Cortex of kidney (tissue), 1 donor: ENCODE measurements around the gene PLCL1.

Experiments
- DNase-seq: peaks from one replicate; lab custom pipeline; 2025; lab: John Stamatoyannopoulos, UW

Gene PLCL1

DNA sequence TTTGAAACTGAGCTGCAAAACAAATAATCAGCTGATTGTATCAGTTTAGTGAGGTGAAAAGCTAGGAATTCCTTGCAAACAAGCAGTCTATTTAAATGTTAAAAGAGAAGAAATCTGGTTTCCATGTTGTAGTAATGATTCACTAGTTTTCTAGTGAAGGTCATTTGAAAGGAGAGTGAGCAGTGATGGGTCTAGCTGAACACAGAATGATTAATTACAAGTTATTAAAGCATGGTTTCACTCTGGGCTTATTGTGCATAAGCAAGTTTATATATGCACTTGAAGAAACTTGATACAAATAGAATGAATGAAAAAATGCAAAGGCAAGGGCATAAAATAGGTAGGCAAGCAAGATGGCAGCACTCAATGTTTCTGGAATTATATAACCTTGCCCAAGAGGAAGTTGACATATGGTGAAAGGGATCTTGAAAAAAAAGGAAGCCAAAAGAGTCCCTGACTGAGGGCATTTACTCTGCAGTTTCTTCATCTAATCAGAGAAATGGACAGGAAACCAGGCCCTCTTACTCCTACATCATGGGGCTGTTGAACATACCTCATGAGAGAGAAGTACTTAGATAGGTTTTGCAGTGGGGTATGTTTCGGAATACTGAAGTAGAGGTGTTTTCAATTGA is 53.2 kb downstream of the PLCL1 start:
- DNase-seq = no peak

DNA sequence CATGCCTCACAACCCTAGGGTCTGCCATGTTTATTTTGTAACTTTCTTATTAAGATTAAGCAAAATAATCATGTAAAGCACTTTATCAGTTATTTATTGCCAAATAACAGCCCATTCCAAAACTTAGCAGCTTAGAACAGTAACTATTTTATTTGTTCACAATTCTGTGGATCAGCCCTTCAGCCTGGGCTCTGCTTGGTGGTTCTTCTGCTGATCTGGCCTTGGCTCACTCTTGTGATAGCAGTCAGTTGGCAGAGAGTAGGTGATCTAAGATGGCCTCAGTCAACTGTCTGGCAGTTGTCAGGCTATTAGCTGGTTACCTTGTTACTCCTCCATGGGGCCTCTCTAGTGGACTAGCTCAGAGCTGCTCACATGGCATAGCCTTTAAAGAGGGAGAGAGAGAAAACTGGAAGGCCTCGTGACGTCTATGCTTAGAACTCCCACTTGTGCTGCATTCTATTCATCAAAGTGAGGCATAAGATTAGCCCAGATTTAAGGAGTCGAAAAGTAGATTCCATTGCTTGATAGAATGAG is 54.3 kb downstream of the PLCL1 start:
- no peak for DNase-seq

DNA sequence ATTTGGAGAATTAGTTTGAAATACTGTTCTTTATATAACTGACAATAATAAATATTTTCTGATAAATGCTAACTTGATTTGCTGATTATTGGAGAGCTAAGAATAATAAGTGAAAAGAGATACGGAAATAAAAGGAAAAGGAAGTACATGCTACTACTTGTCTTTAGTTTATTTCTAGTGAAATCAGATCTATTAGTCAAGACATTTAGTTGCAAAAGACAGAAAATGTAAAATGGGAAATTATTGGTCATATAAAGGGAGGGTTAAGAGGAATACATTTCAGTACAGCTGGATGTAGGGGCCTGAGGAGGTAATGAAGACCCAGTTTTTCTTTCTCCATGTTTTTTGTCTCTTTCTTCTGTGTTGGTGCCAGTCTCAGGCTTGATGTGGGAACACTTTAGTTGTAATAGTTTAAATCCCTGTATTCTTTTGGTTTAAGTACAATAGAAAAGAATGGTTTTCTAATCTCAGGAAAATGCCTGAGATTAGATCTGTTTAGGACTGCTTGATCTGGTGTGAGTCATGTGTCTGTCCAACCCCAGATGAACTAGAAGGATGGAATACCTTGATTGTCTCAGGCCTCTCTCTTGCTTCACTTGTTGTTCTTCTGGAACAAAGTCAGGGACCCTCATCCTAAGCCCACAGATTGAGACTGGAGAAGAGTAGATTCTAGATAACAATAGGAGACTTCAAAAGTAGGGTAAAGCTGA is 58.0 kb downstream of the PLCL1 start:
- no peak for DNase-seq

DNA sequence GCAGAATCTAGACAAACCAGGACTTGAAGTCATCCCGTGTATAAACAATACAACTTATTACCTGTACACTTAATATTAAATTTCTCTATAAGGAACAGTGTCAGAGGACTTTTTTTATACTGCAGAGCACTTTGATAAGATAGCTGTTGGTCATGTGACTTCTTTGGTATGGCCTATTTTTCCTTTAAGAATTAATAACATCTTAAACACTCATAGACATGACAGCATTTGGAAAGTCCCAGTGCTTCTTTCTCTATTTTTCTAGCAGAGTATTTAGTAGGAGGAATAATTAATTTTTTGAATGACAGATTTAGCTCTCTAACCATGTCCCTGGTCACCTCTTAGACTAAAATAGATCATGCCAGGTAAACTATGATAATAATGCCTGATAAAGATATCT is 59.4 kb downstream of the PLCL1 start:
- DNase-seq = no peak

DNA sequence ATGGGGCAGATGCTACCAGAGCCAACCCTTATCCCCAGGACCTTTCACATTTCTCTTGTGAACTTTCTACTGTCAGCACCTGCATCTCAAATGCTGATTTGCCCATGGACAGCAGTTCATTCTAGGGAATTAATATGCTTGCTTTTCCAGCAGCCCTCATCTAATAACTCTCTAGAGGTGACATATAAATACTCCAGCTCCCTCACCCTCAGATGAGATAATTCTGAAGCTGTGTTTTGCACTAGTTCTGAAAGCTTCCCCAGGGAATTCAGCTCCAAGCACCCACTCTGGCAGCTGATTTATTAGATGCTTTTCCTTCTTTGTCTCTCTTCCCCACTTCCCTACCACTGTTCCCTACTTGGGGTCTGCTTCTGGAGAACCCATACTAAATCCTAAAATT is 62.1 kb downstream of the PLCL1 start:
- DNase-seq = no peak

DNA sequence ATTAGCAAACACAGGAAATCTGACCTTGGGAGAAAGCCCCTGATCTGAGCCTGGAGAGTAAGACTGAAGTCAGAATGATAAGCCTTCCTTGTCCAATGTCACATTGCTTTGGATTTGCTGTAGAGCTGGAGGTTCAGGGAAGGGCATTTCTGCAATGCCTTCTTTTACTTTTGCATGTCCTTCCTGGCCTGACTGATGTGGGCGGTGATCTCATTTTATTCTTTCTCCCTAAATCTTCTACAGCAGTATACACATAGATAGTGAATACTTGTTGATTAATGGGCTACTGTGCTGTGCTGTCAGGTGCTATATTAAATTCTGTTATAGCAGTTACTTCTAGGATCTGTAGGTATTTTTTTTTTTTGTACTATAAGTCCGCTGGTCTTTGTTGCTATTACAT is 62.6 kb downstream of the PLCL1 start:
- DNase-seq = no peak

DNA sequence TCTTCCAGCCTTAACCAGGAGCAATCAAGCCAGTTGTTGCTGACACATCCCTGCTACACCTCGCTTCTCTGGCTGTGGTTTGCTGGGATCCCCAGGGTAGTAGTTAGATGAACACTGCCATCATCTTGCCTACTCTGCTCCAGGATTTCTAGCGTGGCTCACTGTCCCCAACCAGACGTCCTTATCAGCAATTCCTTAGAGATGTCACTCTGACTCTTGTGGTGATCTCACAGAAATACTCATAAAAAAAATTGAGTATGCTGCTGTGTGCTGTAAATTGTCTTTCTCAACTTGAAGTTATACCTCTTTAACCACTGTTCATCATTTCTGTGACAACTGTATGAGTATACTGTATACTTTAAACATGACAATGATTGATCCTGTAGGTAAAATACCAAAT is 63.2 kb downstream of the PLCL1 start:
- DNase-seq = no peak

DNA sequence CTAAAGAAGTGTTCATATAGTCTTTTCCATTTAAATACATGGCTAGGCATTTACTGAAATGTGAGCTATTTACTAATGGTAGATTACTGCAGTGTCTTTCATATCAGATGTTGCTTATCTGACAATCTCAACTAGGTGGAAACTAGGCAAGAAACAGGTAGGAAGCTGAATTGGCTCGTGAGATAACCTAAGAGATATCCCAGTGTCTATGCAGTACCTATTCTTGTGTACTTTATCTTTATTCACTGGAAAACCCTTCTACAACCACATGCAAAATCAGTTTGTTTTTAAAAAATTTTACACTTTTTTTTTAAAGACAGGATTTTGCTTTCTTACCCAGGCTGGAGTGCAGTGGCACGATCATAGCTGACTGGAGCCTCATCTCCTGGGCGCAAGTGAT is 63.8 kb downstream of the PLCL1 start:
- no peak for DNase-seq

DNA sequence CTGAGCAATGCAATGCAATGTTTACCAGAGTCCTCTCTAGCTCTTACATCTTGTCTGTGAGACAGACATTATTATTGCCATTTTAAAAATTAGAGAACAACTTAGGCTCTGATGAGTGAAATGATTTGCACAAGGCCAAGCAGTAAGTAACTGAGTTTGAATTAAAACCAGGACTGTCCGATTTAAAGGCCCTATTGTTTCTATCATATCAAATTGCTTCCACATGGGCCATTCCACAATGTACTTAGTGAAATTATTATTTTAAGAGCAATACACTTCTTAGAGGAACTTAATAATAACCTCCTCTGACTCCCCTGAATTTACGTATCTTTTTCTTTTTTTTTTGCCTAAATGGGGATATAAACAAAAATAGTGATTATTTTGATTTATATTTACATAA is 64.6 kb downstream of the PLCL1 start:
- DNase-seq = no peak

DNA sequence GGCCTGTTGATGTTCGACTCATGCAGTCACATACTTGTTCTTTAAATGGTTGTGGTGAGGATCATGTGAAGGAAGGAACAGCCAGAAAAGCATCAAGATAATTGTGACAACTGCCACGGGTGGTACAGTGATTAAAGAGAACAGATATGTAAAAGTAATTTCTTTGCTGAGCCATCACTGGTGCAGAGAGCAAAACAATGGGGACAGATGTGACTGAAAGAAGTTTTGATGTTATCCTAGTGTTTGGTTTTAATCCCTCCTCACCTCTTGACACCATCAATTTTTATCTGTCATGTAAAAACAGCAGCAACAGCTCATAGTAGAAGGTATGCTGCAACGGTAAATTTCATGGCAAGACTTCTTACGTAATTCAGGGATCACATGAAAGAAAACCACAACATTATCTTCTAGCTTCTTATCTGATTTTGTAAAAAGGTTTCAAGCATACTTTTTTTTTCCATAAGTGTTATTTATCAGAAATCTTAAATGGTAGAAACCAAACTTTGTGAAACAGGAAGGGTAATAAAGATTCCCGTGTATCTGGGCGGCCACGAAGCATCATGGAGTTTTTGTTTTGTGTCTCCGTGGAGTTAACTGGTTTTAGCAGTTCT is 65.2 kb downstream of the PLCL1 start:
- DNase-seq = no peak

DNA sequence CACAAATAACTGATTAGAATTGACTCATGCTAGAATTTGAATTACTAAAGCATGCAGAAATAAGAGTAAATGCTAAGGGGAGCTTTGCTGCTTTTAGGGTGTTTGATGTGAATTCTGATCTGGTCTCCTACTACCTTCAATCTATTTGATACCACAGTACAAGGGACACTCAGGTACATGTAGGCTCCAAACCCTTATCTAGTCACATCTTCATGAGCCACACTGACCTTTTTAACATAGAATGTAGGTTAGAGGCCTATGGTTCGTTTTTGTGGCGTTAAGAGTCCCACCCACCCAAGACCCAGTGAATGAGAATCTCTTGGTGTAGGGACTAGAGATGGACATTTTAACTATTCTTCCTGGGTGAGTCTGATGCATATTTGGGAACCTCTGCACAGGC is 65.7 kb downstream of the PLCL1 start:
- DNase-seq = no peak

DNA sequence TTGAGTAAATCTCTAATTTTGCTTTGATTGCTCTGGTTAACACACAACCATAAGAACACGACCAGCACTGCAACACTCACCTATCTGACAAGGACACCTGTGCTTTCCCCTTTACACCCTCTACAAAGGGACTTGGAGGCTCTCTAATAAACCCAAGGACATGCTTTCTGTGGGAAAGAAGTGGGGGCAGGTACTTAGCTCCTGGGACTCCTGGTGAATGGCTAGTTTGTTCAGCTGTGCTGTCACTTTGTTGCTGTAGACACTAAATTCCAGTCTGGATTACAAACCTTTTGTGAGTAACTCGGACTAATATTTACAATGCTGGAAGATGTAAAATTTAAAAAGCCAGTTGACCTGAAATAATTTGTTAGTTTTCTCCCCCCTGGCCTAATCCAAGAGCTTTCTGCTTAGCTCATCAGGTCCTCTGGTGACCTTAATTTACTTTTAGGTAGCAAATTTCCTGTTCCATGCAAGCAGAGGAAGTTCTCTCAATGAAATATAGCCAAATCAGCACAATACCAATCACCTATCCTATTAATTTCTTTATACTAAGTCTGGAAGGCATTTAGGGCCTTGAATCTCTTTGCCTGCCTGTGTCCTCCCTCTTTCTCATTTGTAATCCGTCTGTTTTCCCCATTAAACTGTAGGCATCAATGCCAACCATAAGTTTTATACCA is 67.5 kb downstream of the PLCL1 start:
- DNase-seq = no peak

DNA sequence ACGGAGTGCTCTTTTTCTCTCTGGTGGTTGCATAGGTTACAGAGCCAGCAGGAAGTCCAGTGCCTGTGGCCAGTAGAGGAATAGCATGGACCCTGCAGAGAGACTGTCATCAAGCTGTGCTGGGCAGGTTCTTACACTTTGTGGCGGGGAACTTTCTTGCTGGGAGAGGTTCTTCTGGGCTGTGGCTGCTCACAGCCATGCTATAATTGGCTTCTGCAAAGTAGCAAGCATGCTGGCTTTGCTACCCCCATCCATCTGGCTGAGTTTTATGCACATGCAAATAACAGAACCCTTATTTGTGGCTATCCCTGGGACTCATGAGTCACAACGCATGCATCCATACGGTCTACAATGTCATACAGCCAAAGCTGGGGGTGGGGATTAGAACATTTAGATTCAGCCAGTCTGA is 68.9 kb downstream of the PLCL1 start:
- no peak for DNase-seq

DNA sequence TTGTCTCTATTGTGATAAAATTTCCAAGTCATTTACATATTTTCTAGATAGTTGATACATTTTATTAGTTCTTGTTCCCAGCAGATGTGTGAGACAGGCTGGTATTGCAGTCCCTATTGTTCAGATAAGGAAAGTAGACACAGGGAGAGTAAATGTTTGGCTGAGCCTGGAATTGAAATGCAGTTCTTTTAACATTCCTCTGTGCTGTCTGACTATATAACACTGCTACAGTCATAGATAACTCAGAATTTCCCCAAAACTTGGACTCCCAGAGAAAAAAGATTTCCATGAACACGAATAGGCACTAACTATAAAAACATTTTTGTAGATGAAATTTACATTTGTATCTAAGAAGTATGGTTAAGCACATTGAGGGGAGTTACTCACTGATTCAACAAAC is 71.4 kb downstream of the PLCL1 start:
- no peak for DNase-seq

DNA sequence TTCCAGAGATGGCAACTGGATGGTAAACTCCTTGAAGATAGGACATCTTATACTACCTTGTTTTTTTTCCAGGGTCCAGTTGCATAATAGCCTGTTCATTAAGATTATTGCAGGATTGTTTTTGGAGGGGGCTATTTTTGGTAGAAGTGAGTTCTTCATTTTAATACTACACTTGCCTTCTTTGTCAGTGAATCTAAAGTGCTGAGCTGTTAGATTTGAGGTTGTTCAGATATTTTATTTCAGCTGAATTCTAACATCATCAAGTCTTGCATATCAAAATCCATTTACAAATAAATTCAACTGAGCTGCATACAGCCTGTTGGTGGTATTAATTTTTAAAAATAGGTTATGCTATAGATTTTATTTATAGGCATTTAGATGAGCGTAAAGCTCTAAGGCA is 72.1 kb downstream of the PLCL1 start:
- DNase-seq = no peak

DNA sequence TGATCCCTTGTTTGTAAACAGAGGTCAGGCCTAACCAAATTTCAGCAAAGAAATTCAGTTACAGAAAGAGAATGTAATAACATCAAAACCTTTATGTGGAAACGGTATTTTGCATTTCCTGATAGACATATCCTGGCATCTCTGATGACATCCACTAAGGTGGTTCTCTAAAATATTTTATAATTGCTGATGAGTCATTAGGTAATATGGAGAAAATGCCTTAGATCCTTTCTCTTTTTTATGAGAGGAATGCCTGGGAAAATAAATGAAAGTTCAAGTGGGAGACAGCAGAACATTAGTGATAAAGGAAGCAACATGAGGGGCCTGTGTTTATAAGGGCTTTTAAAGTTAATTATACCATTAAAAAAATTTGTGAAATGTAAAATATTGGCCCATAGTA is 72.6 kb downstream of the PLCL1 start:
- DNase-seq = no peak

DNA sequence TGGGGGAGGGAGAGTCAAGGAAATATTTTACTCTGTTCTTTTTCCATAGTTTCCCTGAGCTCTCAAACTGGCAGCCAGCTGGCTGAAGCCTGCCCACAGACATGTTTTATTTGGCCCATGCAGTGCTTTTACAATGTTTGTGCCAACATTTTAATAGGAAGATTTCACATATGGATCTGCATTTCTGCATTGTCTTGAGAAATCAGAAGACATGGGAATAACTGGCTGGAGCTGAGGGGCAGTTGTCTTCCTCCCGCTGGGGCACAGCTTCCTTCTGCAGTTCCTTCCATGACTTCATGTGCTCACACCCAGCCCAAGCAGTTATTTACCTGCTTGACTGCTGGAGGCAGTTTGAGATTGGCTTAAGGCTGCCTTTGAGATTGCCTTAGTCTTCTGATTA is 74.4 kb downstream of the PLCL1 start:
- no peak for DNase-seq

DNA sequence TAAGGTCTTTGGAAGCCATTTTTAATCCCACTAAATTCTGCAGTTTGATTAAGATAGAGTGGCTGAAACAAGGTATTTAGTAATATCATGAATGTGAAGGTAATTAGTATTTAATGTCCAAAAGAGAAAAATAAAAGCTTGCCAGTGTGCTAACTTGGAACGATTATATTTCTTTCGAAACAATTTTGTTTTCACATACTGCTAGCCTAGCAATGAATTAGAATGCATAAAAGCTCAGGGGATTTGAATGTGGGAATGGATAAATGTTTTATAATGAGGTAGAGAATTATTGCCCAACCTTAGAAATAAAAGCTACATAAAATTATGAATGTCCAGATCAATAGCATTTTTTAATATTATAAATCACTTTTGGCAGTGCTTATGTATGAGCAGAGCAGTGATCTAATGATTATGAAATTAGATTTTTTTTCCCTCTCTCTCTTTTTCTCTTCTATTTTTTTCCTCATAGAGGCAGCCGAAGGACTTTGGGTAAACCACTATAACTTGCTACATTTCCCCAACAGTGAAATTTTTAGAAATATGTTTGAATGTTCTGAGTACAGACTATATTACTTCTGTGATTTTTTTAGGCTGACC is 75.5 kb downstream of the PLCL1 start:
- no peak for DNase-seq

DNA sequence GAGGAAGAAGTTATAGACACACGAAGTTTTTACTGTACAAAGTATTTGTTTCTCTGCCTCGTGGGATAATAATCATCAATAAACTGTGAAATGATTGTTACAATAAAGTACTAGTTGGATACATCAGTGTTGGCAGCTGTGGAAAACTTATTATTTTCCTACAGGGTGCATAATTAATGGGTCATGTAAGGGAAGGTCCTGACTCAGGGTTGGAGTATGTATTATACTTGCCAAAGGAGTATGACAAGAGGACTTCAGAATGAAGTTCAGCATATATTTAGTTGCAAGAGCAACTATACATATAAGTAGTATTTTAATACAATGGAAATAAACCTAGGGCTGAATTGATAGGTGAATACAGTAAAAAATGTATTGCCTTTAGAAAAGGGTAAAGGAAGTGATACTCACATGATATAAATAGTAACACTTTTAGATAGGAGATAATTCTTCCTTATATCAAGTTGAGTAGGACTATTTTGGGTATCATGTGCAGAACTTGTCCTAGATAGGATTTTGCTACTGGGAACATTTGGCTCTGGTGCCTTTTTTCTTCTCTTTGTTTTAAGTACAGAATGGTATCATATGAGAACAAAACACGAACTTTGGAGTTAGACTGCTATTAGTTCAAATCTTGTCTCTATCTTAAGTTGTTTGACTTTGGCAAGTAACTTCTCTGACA is 79.1 kb downstream of the PLCL1 start:
- no peak for DNase-seq

DNA sequence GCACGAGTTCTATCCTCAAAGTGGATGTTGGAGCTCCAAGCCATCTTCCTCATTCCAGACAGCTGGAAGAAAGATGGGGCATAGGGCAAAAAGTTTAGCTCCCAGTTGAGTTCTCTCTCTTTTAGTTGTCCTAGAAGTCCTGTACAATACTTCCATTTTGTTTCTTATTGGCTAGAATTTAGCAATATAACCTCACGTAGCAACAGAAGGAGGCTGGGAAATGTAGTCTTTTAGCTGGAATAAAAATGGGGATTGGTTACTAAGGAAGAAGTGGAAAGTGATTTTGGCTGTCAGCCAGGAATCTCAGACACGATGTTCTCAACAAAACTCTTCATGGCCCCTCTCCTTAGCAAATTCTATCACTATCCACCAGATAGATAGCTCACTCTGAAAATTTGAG is 79.9 kb downstream of the PLCL1 start:
- no peak for DNase-seq

DNA sequence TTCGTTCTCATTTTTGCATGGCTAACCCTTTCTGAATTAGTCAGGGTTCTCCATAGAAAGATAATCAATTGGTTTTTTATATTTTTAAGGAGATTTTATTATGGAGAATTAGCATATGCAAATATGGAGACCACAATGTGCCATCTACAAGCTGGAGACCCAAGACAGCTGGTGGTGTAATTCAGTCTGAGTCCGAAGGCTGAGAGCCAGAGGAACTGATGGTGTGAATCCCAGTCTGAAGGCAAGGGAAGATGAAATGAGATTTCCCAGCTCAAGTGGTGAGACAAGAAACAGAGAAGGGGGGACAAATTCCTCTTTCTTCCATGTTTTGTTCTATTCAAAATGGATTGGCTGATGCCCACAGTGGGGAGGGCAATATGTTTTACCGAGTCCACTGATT is 80.7 kb downstream of the PLCL1 start:
- no peak for DNase-seq

DNA sequence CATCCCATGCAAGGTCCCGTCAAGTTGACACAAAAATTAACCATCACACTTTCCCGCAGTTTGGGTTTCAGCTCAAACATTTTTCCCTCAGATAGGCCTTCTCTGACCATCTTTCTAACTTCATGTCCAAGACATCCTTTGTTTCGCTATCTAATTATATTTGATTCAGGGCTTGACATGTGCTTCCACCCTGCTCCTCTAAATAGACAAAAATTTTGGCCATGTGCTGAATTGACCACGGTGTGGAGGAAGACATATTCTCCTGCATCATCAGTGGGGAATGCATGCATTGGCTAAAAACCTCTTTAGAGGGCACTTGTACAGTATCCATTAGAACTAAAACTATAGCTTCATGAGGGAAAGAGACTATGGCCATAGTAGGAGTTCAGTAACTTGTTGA is 81.2 kb downstream of the PLCL1 start:
- DNase-seq = no peak
